Measurements from ENCODE around the gene ARMC7. TPM values are rescaled to one million over a fixed set of nuclear protein-coding genes. Genes with fewer than 3 reads are reported as not detected.
"Not testable (repeated sequence)": the region's sequence is repeated elsewhere in the genome, so short reads cannot be mapped to it uniquely, and the experiment has no call there.

The ARMC7 gene
- total RNA-seq, 1 experiment from 2014 or later, result 22.8 TPM

- Histone ChIP-seq H4K5ac (ENCODE audit: insufficient read length, low read depth, low read length) (no peak overlapping the region), H3K27ac (ENCODE audit: insufficient read length, low read depth, low read length) (no peak overlapping the region), H2AFZ (ENCODE audit: low read length) (no peak overlapping the region), H4K8ac (replicated peaks; ENCODE audit: insufficient read length, low read depth, low read length) (no peak overlapping the region), H3K79me2 (ENCODE audit: insufficient read depth, low read length) (no peaks in the 10 kb centered on the region), H4K91ac (ENCODE audit: insufficient read length, low read depth, low read length) (no peak overlapping the region), H3K56ac (ENCODE audit: insufficient read length, low read depth, low read length) (no peak overlapping the region), H2AK5ac (ENCODE audit: insufficient read length, low read length) (no peak overlapping the region), H3K27me3 (ENCODE audit: insufficient read depth, low read length) (no peaks in the 10 kb centered on the region), H3K4ac (ENCODE audit: low read depth, low read length) (no peak overlapping the region), H2BK120ac (ENCODE audit: low read depth, low read length, poor library complexity, severe bottlenecking) (no peak overlapping the region), H2BK12ac (ENCODE audit: insufficient read length, low read depth, low read length) (no peak overlapping the region), H3K9me3 (ENCODE audit: control insufficient read depth, low read depth, low read length) (no peaks in the 10 kb centered on the region), H3K4me2 (ENCODE audit: insufficient read depth, insufficient read length, low read length) (no peak overlapping the region), H3K23ac (ENCODE audit: insufficient read length, low read depth, low read length) (no peak overlapping the region), H3K23me2 (ENCODE audit: insufficient read length, low read depth, low read length, poor library complexity, severe bottlenecking) (peaks cover 8% of the 10 kb centered on the region), H3K14ac (ENCODE audit: insufficient read depth, low read length) (no peak overlapping the region), H3K79me1 (ENCODE audit: insufficient read depth, low read depth, low read length, poor library complexity, severe bottlenecking) (no peaks in the 10 kb centered on the region), H3K9ac (ENCODE audit: extremely low read depth, insufficient read length, low read length) (no peak overlapping the region), H3K4me1 (ENCODE audit: insufficient read depth, low read length) (no peaks in the 10 kb centered on the region), H3K18ac (ENCODE audit: insufficient read length, low read depth, low read length) (no peak overlapping the region), H2BK5ac (ENCODE audit: insufficient read length, low read length) (no peak overlapping the region), H2BK20ac (ENCODE audit: low read depth, low read length, poor library complexity, severe bottlenecking) (no peak overlapping the region), H4K20me1 (ENCODE audit: control insufficient read depth, insufficient read depth, insufficient read length) (peaks cover 4% of the 10 kb centered on the region), H3T11ph (ENCODE audit: low read length) (no peak overlapping the region), H2BK15ac (ENCODE audit: low read depth, low read length) (no peak overlapping the region)
- Mint-ChIP-seq H3K9me3 (no peaks in the 10 kb centered on the region), H3K4me1 (peaks cover 5 to 10% of the 10 kb centered on the region in 2 experiments), H3K4me3 (peak overlapping the region; percentile 9 to 14; a peak in 1 of 5 replicates), H3K36me3 (ENCODE audit: insufficient read depth in 1 of 3, low read depth in 3 of 3) (peaks cover 13 to 45% (median 39%) of the 10 kb centered on the region in 3 experiments), H3K27ac (peak overlapping the region in 1 of 3 experiments; percentile 28; a peak in 2 of 7 replicates), H3K27me3 (ENCODE audit: low read depth) (no peaks in the 10 kb centered on the region; the same call in 1 of the 2 replicates)
- no peak for TF ChIP-seq CTCF (conservative IDR thresholded peaks at IDR 0.05)
- DNase-seq, result no peak
- whole genome bisulfite sequencing (ENCODE audit: extremely low coverage, insufficient read length, low lambda C conversion rate), result no CpG with 5 or more reads among the region's 3 CpGs
These were observed 23.2 kb downstream of the ARMC7 start for GRCh38 chr17:75133001-75133400.

- not testable (repeated sequence) for H2BK20ac ChIP-seq (ENCODE audit: low read depth, low read length, poor library complexity, severe bottlenecking); H3K18ac ChIP-seq (ENCODE audit: insufficient read length, low read depth, low read length); H4K91ac ChIP-seq (ENCODE audit: insufficient read length, low read depth, low read length); DNase-seq; H2AFZ ChIP-seq (ENCODE audit: low read length); H3K27me3 ChIP-seq (ENCODE audit: insufficient read depth, low read length); H2BK12ac ChIP-seq (ENCODE audit: insufficient read length, low read depth, low read length); H3K4ac ChIP-seq (ENCODE audit: low read depth, low read length); H3K9ac ChIP-seq (ENCODE audit: extremely low read depth, insufficient read length, low read length); H3K23ac ChIP-seq (ENCODE audit: insufficient read length, low read depth, low read length); H2BK15ac ChIP-seq (ENCODE audit: low read depth, low read length); H3K79me1 ChIP-seq (ENCODE audit: insufficient read depth, low read depth, low read length, poor library complexity, severe bottlenecking); H3K4me3 Mint-ChIP-seq; H4K8ac ChIP-seq (replicated peaks; ENCODE audit: insufficient read length, low read depth, low read length); H2BK120ac ChIP-seq (ENCODE audit: low read depth, low read length, poor library complexity, severe bottlenecking); H3K4me2 ChIP-seq (ENCODE audit: insufficient read depth, insufficient read length, low read length); H3K9me3 Mint-ChIP-seq; H3K9me3 ChIP-seq (ENCODE audit: control insufficient read depth, low read depth, low read length); H2AK5ac ChIP-seq (ENCODE audit: insufficient read length, low read length); H3K79me2 ChIP-seq (ENCODE audit: insufficient read depth, low read length); H4K5ac ChIP-seq (ENCODE audit: insufficient read length, low read depth, low read length); H3K23me2 ChIP-seq (ENCODE audit: insufficient read length, low read depth, low read length, poor library complexity, severe bottlenecking); H3T11ph ChIP-seq (ENCODE audit: low read length); H3K14ac ChIP-seq (ENCODE audit: insufficient read depth, low read length); H4K20me1 ChIP-seq (ENCODE audit: control insufficient read depth, insufficient read depth, insufficient read length); H3K27ac ChIP-seq (ENCODE audit: insufficient read length, low read depth, low read length); H2BK5ac ChIP-seq (ENCODE audit: insufficient read length, low read length); H3K56ac ChIP-seq (ENCODE audit: insufficient read length, low read depth, low read length); H3K27me3 Mint-ChIP-seq (ENCODE audit: low read depth); H3K4me1 ChIP-seq (ENCODE audit: insufficient read depth, low read length)
- Mint-ChIP-seq H3K36me3 (ENCODE audit: insufficient read depth in 1 of 3, low read depth in 3 of 3) (peaks cover 11 to 50% (median 43%) of the 10 kb centered on the region in 3 experiments; a peak in 6 of 7 replicates), H3K27ac (peak overlapping the region in 1 of 3 experiments; percentile 93; a peak in 3 of 7 replicates), H3K4me1 (peaks cover 5 to 10% of the 10 kb centered on the region in 2 experiments)
- no CpG with 5 or more reads among the region's 14 CpGs for WGBS (ENCODE audit: extremely low coverage, insufficient read length, low lambda C conversion rate)
These were observed 24.0 kb downstream of the ARMC7 start for GRCh38 chr17:75133607-75134347.
